Aorta (tissue), 5 donors: ENCODE data around the gene KLHL14. TPM values are rescaled to one million over a fixed set of nuclear protein-coding genes. Genes with fewer than 3 reads are reported as not detected.

Experiments
- ATAC-seq: fragments of 200-7000 bp; cut with Tn5 transposase; one replicate; pipeline ENCODE4 v1.9.1; 2022; ENCODE audit warnings: moderate library complexity; ENCODE audit not compliant: low FRiP score
- DNase-seq, 2 donors: peaks; one replicate each; pipeline ENCODE4 v3.0.0-alpha.2; 2020
- H3K27ac ChIP-seq, 2 donors: one replicate each; pipeline ENCODE4 v1.5.1; 2013; ENCODE audit warnings: low read length in 2 of 2, mild to moderate bottlenecking in 2 of 2, moderate library complexity in 2 of 2, control low read depth in 1 of 2, inconsistent platforms in 1 of 2, low read depth in 1 of 2
- H3K27me3 ChIP-seq, 2 donors: one replicate each; pipeline ENCODE4 v1.6.1; 2013; ENCODE audit warnings: control low read depth in 1 of 2, low read length in 1 of 2, mild to moderate bottlenecking in 1 of 2, moderate library complexity in 1 of 2; ENCODE audit not compliant: insufficient read depth in 2 of 2, control insufficient read depth in 1 of 2
- H3K36me3 ChIP-seq, 2 donors: one replicate each; pipeline ENCODE4 v1.6.1; 2013; ENCODE audit warnings: control low read depth in 1 of 2, low read length in 1 of 2, mild to moderate bottlenecking in 1 of 2; ENCODE audit not compliant: insufficient read depth in 2 of 2, control insufficient read depth in 1 of 2
- H3K4me1 ChIP-seq, 2 donors: one replicate each; pipeline ENCODE4 v1.6.1; 2013; ENCODE audit warnings: low read length in 2 of 2, control low read depth in 1 of 2, mild to moderate bottlenecking in 1 of 2, moderate library complexity in 1 of 2; ENCODE audit not compliant: insufficient read depth in 2 of 2, control insufficient read depth in 1 of 2
- H3K4me3 ChIP-seq, 2 donors: one replicate each; pipeline ENCODE4 v1.5.1; 2013; ENCODE audit warnings: low read length in 2 of 2, control low read depth in 1 of 2, mild to moderate bottlenecking in 1 of 2
- H3K9me3 ChIP-seq: one replicate; pipeline ENCODE4 v1.6.1; 2013; ENCODE audit warnings: mild to moderate bottlenecking, low read length; ENCODE audit not compliant: control insufficient read depth
- WGBS, 2 donors: extraction: QIAGEN DNeasy Blood & Tissue Kit; methylation state at CpG; one replicate each; pipeline ENCODE4 v1.1.7; 2013; 5-methylcytosine and 5-hydroxymethylcytosine counted together
- intact Hi-C, 2 donors: fragments of 100-400 bp; cut with DNase I; formaldehyde crosslinking; loops; one replicate each; pipeline versions ENCODE4 v1.14.2 to v1.15.0; 2022
- polyA plus RNA-seq, 2 donors: library from polyadenylated mRNA; stranded (reverse); fragments of 200-250 nt; gene quantifications; one replicate each; pipeline ENCODE4 v1.2.3, GENCODE V29; 2013
- total RNA-seq, 2 donors: library from RNA; stranded (reverse); fragmentation: NEBNext Ultra II Directional; extraction: Animal tissue kit (Norgen Biotek cat#: 25700); gene quantifications; one replicate each; pipeline ENCODE4 v1.2.1, GENCODE V29; 2021
- donor health status: healthy with polysubstance abuse.
- donor health status: Bipolar disorder and iron deficiency.
- donor health status: DM: no; HTN: no; CAD: no.
- donor health status: DM: no; HTN: no; CAD: no.
- donor health status: DM: yes; HTN: yes; CAD: no.

Gene KLHL14
- total and polyA plus RNA-seq, 4 donors = 0.09 to 0.36 TPM; not detected in 2

GRCh38 chr18:32771871-32772580, 797 bp downstream of the KLHL14 start:
- ATAC-seq = no peak
- no peaks in the 10 kb centered on the region for H3K36me3 ChIP-seq
- H3K27me3 ChIP-seq = peaks cover 0 to 2% of the 10 kb centered on the region in 2 donors
- H3K27ac ChIP-seq = no peak overlapping the region
- intact Hi-C loops = no loop called here
- no peaks in the 10 kb centered on the region for H3K4me1 ChIP-seq
- H3K9me3 ChIP-seq = no peaks in the 10 kb centered on the region
- DNase-seq = peak in 1 of 2 donors; percentile 43
- peak overlapping the region; percentile 12 to 52 for H3K4me3 ChIP-seq
- WGBS, 2 donors = 1 to 2% methylated on average over 39 to 50 of the region's 50 CpGs

DNA sequence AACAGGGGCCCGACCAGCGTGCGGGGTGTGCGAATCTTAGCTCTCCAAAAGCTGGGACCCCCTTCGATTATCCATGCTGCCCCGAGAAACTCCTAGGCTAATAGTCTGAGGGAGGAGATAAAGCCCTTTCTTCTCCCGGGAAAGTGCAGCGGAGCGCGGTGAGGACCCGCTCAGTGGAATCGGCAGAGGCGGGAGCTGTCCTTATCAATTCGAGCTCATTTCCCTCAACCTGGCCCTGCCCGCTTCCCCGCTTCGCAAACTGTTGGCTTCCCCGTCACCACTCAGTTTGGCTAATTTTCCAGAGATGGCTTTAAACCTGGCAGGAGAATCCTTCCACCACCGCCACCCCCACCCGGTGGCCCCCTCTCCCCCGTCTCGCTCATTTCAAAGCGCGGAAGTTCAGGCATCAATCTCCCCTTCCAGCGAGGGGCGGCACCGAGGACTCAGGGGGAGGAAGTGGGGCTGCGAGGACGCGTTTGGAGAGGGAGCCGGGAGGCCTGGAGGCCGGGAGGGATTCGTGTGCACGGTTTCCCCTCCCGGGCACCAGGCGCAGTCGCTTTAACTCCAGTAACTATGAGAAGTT, 1.6 kb downstream of the KLHL14 start:
- no peaks in the 10 kb centered on the region for H3K9me3 ChIP-seq
- intact Hi-C loops = no loop called here
- ATAC-seq = no peak
- WGBS, 2 donors = 1 to 2% methylated on average over 32 to 37 of the region's 37 CpGs
- H3K27me3 ChIP-seq = peaks cover 0 to 2% of the 10 kb centered on the region in 2 donors
- H3K36me3 ChIP-seq = no peaks in the 10 kb centered on the region
- H3K4me3 ChIP-seq = peak overlapping the region; percentile 12 to 52
- DNase-seq = no peak
- no peaks in the 10 kb centered on the region for H3K4me1 ChIP-seq
- no peak overlapping the region for H3K27ac ChIP-seq

DNA sequence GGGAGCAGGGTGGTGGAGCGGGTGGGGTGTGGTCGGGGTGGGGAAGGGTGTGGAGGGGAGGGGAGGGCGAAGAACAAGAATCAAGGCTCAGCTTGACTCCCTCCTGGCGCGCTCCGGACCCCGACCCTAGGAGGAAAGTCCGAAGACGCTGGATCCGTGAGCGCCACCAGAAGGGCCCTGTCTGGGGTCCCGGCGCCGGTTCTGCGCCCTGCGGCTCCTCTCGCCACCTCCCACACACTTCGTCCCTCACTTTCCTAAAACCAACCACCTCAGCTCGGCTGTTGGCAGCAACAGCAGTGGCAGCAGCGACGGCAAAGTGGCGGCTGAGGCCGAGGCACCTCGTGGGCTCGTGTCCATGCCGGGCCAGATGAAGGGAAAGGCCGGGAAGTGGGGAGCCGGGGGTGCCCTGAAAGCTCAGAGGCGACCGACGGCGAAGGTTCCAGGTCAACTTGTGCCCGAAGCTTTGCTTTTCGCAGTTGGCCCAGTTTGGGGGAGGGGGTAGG, 2.1 kb downstream of the KLHL14 start:
- Histone ChIP-seq H3K4me3 (peak overlapping the region in 1 of 2 donors; percentile 52), H3K36me3 (no peaks in the 10 kb centered on the region), H3K27ac (no peak overlapping the region), H3K4me1 (no peaks in the 10 kb centered on the region), H3K27me3 (peaks cover 0 to 2% of the 10 kb centered on the region in 2 donors), H3K9me3 (no peaks in the 10 kb centered on the region)
- WGBS, 2 donors = 2% methylated on average over 28 to 34 of the region's 34 CpGs
- ATAC-seq = peak; percentile 15
- DNase-seq = no peak
- intact Hi-C loops = no loop called here

DNA sequence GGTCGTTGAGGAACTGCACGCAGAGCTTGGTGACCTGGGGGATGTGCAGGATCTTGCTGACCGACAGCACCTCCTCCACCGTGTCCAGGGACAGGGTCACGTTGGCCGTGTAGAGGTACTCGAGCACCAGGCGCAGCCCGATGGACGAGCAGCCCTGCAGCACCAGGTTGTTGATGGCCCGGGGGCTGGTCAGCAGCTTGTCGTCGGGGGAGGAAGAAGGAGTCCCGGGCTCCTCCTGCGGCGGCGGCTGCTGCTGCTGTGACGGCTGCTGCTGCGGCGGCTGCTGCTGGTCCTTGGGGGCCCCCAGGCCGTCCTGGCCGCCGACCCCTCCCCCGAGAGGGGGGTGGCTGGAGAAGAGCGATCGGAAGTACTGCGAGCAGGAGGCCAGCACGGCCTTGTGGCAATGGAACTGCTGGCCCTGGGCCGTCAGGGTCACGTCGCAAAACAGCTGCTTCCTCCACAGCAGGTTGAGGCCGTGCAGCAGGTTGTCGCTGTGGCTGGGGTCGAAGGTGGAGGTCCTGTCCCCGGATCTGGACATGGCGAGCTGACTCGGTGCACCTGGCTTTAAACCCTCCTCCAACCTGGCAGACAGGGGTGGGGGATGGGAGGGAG, 2.7 kb downstream of the KLHL14 start:
- DNase-seq (no peak), ATAC-seq (peak; percentile 61)
- intact Hi-C loops = no loop called here
- Histone ChIP-seq H3K27ac (no peak overlapping the region), H3K27me3 (peaks cover 0 to 2% of the 10 kb centered on the region in 2 donors), H3K9me3 (no peaks in the 10 kb centered on the region), H3K4me3 (peak overlapping the region in 1 of 2 donors; percentile 52), H3K4me1 (no peaks in the 10 kb centered on the region), H3K36me3 (no peaks in the 10 kb centered on the region)
- 1 to 2% methylated on average over 33 to 37 of the region's 37 CpGs for WGBS, 2 donors

- no peaks in the 10 kb centered on the region for H3K9me3 ChIP-seq
- no peak for DNase-seq
- intact Hi-C loops = loop anchor here in 1 of 2 donors (10.0 kb wide), 1 partner anchor 65 kb away; no protein-coding TSS in a partner anchor
- H3K4me3 ChIP-seq = no peak overlapping the region
- no peak overlapping the region for H3K27ac ChIP-seq
- no peaks in the 10 kb centered on the region for H3K4me1 ChIP-seq
- H3K36me3 ChIP-seq = no peaks in the 10 kb centered on the region
- WGBS, 2 donors = 3 to 5% methylated on average over 30 to 31 of the region's 31 CpGs
- ATAC-seq = no peak
- peaks cover 0 to 2% of the 10 kb centered on the region in 2 donors for H3K27me3 ChIP-seq
Measured at GRCh38 chr18:32769586-32770053, 3.2 kb downstream of the KLHL14 start.

- Histone ChIP-seq H3K4me1 (no peaks in the 10 kb centered on the region), H3K27me3 (peaks cover 0 to 2% of the 10 kb centered on the region in 2 donors), H3K4me3 (no peak overlapping the region), H3K27ac (no peak overlapping the region), H3K36me3 (no peaks in the 10 kb centered on the region), H3K9me3 (no peaks in the 10 kb centered on the region)
- DNase-seq (no peak), ATAC-seq (no peak)
- 45 to 54% methylated on average over 8 of the region's 8 CpGs for whole genome bisulfite sequencing, 2 donors
- intact Hi-C loops = loop anchor here in 1 of 2 donors (10.0 kb wide), 1 partner anchor 64 kb away; no protein-coding TSS in a partner anchor
Measured at GRCh38 chr18:32769071-32769585, 3.7 kb downstream of the KLHL14 start.

DNA sequence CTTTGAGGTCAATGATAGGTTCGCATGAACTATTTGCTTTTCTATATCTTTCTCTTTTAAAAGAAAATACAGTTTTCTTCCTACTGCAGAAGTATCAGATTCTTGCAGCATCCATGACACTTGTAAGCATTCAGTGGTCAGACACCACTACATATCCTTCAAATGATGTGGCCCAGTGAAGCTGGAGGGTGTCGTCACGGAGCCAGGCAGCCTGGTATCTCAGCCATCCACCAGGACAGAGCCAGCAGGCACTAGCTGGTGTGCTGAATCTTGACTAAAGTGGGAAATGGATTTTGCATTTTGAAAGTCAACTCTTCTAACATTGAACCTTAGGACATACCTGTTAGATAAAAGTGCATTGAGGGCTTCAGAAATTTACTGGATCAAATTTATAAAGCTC, 5.4 kb downstream of the KLHL14 start:
- ATAC-seq (no peak), DNase-seq (no peak)
- no peaks in the 10 kb centered on the region for H3K36me3 ChIP-seq
- intact Hi-C loops = loop anchor here in 1 of 2 donors (10.0 kb wide), 1 partner anchor 63 kb away; no protein-coding TSS in a partner anchor
- no peak overlapping the region for H3K4me3 ChIP-seq
- H3K4me1 ChIP-seq = no peaks in the 10 kb centered on the region
- H3K27ac ChIP-seq = no peak overlapping the region
- no peaks in the 10 kb centered on the region for H3K9me3 ChIP-seq
- WGBS, 2 donors = 91 to 93% methylated on average over 3 of the region's 3 CpGs
- H3K27me3 ChIP-seq = peaks cover 0 to 2% of the 10 kb centered on the region in 2 donors

DNA sequence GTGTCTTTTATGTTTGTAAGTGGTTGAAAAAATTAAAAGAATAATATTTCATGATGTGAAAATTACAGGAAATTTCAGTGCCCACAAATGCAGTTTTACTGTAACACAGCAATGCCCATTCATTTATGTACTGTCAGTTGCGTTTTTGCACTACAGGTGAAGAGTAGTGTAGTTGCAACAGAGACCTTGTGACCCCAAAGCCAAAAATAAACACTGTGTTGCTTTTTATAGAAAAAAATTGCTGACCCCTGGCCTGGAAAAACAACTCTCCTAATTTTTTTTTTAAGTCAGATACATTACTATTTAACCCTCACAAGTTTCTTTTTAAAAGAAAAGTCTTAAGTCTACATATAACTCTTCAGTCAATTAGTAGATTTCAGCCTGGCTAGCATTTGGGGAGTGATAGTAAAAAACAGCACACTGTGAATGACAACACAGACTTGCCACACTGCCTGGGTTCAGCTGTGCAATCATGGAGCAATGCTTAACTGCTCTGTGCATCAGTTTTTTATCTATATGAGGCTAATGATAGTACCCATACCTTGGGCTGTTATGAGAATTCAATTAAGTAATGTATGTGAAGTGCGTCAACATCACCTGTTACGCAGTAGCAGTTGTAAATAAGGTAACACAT, 8.1 kb downstream of the KLHL14 start:
- WGBS, 2 donors = 77 to 82% methylated on average over 3 of the region's 3 CpGs
- Histone ChIP-seq H3K9me3 (no peaks in the 10 kb centered on the region), H3K4me3 (no peak overlapping the region), H3K4me1 (no peaks in the 10 kb centered on the region), H3K36me3 (no peaks in the 10 kb centered on the region), H3K27ac (no peak overlapping the region), H3K27me3 (peaks cover 0 to 2% of the 10 kb centered on the region in 2 donors)
- DNase-seq (no peak), ATAC-seq (no peak)
- intact Hi-C loops = loop anchor here in 1 of 2 donors (10.0 kb wide), 1 partner anchor 60 kb away; no protein-coding TSS in a partner anchor
